ENCODE results near the gene SCAMP1.

Gene SCAMP1

DNA sequence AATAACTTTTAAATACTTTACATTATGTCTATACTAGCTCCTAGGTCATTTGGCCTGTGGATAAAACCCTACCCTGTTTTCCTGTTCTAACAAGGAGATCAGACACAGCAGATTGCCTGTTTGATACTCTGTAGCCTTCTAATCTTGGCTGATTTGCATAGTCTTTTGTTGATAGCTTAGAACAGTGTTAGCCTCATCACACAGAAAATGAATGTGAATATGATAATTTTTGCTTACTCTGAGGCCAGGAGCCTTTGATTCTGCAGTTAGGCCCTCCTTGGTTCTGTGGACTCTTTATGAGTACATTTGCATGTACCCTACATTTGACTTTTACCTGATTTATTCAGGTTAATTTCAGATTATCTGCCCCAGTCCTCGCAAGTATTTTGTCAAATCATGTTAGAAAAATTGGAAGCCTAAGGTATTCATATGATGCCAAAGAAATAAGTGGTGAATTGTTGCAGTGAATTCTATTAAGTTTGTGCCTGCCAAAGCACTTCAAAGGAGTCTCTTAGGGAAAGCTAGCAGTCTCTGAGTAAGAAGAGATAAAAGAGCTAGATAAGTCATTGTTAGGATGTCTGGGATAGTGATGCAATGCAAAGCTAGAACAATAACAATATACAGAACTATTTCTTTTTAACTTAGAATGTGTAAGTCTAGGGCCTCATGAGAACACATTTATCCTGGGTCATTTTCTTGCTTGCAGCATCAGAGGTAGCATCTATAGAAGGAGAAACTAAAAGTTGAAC, 56.4 kb downstream of the SCAMP1 start:
- H3K4me1 ChIP-seq (ENCODE audit: insufficient read depth, low read length, severe bottlenecking), result no peaks in the 10 kb centered on the region
- no peaks in the 10 kb centered on the region for H4K20me1 ChIP-seq (ENCODE audit: insufficient read depth, low read length)
- H3K9ac ChIP-seq (ENCODE audit: low read length), result no peak overlapping the region
- no peak overlapping the region for H3K4me2 ChIP-seq (ENCODE audit: low read length)
- H2AFZ ChIP-seq (ENCODE audit: low read length), result no peak overlapping the region
- H3K36me3 ChIP-seq (ENCODE audit: insufficient read depth, low read length), result peaks cover 66% of the 10 kb centered on the region
- H3K27me3 ChIP-seq (ENCODE audit: insufficient read depth, low read length), result no peaks in the 10 kb centered on the region
- TF ChIP-seq EZH2 (IDR thresholded peaks at IDR 0.05; ENCODE audit: borderline replicate concordance, low read length), result no peak
- TF ChIP-seq, protein P1, sequence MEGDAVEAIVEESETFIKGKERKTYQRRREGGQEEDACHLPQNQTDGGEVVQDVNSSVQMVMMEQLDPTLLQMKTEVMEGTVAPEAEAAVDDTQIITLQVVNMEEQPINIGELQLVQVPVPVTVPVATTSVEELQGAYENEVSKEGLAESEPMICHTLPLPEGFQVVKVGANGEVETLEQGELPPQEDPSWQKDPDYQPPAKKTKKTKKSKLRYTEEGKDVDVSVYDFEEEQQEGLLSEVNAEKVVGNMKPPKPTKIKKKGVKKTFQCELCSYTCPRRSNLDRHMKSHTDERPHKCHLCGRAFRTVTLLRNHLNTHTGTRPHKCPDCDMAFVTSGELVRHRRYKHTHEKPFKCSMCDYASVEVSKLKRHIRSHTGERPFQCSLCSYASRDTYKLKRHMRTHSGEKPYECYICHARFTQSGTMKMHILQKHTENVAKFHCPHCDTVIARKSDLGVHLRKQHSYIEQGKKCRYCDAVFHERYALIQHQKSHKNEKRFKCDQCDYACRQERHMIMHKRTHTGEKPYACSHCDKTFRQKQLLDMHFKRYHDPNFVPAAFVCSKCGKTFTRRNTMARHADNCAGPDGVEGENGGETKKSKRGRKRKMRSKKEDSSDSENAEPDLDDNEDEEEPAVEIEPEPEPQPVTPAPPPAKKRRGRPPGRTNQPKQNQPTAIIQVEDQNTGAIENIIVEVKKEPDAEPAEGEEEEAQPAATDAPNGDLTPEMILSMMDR (IDR thresholded peaks at IDR 0.05; ENCODE audit: low read length), result no peak
- 0 out of 2 replicates have a peak, but pooled peaks cover 2% of the 10 kb centered on the region for H3K9me3 ChIP-seq (ENCODE audit: low read length)
- H3F3A ChIP-seq (ENCODE audit: insufficient read depth, low read length), result no peaks in the 10 kb centered on the region
- no peaks in the 10 kb centered on the region for H3K9me2 ChIP-seq (ENCODE audit: low read depth, low read length)
- H3K79me2 ChIP-seq (ENCODE audit: insufficient read depth, low read length), result peaks cover 19% of the 10 kb centered on the region
- H3K27ac ChIP-seq (ENCODE audit: low read depth, low read length, poor library complexity, severe bottlenecking), result no peak overlapping the region
- H3K4me3 ChIP-seq (ENCODE audit: low read depth, low read length, poor library complexity, severe bottlenecking), result no peak overlapping the region

GRCh38 chr5:78419396-78419795, 59.0 kb downstream of the SCAMP1 start:
- Histone ChIP-seq H3K79me2 (ENCODE audit: insufficient read depth, low read length) (no peaks in the 10 kb centered on the region), H3K9me2 (ENCODE audit: low read depth, low read length) (no peaks in the 10 kb centered on the region), H3K9ac (ENCODE audit: low read length) (no peak overlapping the region), H3K27me3 (ENCODE audit: insufficient read depth, low read length) (no peaks in the 10 kb centered on the region), H3K9me3 (ENCODE audit: low read length) (no peaks in the 10 kb centered on the region), H4K20me1 (ENCODE audit: insufficient read depth, low read length) (no peaks in the 10 kb centered on the region), H3K4me3 (ENCODE audit: low read depth, low read length, poor library complexity, severe bottlenecking) (no peak overlapping the region), H3K27ac (ENCODE audit: low read depth, low read length, poor library complexity, severe bottlenecking) (no peak overlapping the region), H3K4me1 (ENCODE audit: insufficient read depth, low read length, severe bottlenecking) (no peaks in the 10 kb centered on the region), H3K36me3 (ENCODE audit: insufficient read depth, low read length) (peaks cover 86% of the 10 kb centered on the region), H2AFZ (ENCODE audit: low read length) (no peak overlapping the region), H3K4me2 (ENCODE audit: low read length) (no peak overlapping the region), H3F3A (ENCODE audit: insufficient read depth, low read length) (no peaks in the 10 kb centered on the region)
- TF ChIP-seq, protein P1 (IDR thresholded peaks at IDR 0.05; ENCODE audit: low read length), result no peak
- no peak for TF ChIP-seq EZH2 (IDR thresholded peaks at IDR 0.05; ENCODE audit: borderline replicate concordance, low read length)

GRCh38 chr5:78420548-78420947, 60.1 kb downstream of the SCAMP1 start:
- Histone ChIP-seq H3K4me3 (ENCODE audit: low read depth, low read length, poor library complexity, severe bottlenecking) (no peak overlapping the region), H3K9me2 (ENCODE audit: low read depth, low read length) (no peaks in the 10 kb centered on the region), H3F3A (ENCODE audit: insufficient read depth, low read length) (no peaks in the 10 kb centered on the region), H3K36me3 (ENCODE audit: insufficient read depth, low read length) (peaks cover 88% of the 10 kb centered on the region), H3K9me3 (ENCODE audit: low read length) (no peaks in the 10 kb centered on the region), H3K4me2 (ENCODE audit: low read length) (no peak overlapping the region), H4K20me1 (ENCODE audit: insufficient read depth, low read length) (no peaks in the 10 kb centered on the region), H3K79me2 (ENCODE audit: insufficient read depth, low read length) (no peaks in the 10 kb centered on the region), H3K27ac (ENCODE audit: low read depth, low read length, poor library complexity, severe bottlenecking) (no peak overlapping the region), H2AFZ (ENCODE audit: low read length) (no peak overlapping the region), H3K4me1 (ENCODE audit: insufficient read depth, low read length, severe bottlenecking) (no peaks in the 10 kb centered on the region), H3K9ac (ENCODE audit: low read length) (no peak overlapping the region), H3K27me3 (ENCODE audit: insufficient read depth, low read length) (no peaks in the 10 kb centered on the region)
- no peak for TF ChIP-seq EZH2 (IDR thresholded peaks at IDR 0.05; ENCODE audit: borderline replicate concordance, low read length)
- TF ChIP-seq, protein P1 (IDR thresholded peaks at IDR 0.05; ENCODE audit: low read length), result no peak

Measured in OCI-LY1 (cell line).